Smooth muscle cell (in vitro differentiated cells): ENCODE measurements around the gene PIK3R6. TPM values are rescaled to one million over a fixed set of nuclear protein-coding genes. Genes with fewer than 3 reads are reported as not detected.

Experiments used
- DNase-seq: peaks from one replicate; lab custom pipeline; 2025; ENCODE audit not compliant: unreplicated experiment; lab: John Stamatoyannopoulos, UW
- H2AFZ ChIP-seq: fragments of 200-600 bp; sonication (generic); 2 replicates; pipeline ENCODE4 v1.6.0; 2016; ENCODE audit warnings: antibody characterized with exemption, low read depth, mild to moderate bottlenecking
- H3F3A ChIP-seq: fragments of 200-600 bp; sonication (generic); 2 replicates; pipeline ENCODE4 v1.6.0; 2017; ENCODE audit warnings: antibody characterized with exemption, low read depth
- H3K27ac ChIP-seq: fragments of 200-600 bp; sonication (generic); 2 replicates; pipeline ENCODE4 v1.5.1; 2016; ENCODE audit warnings: low read depth, mild to moderate bottlenecking
- H3K27me3 ChIP-seq: fragments of 200-600 bp; sonication (generic); 2 replicates; pipeline ENCODE4 v1.6.1; 2016; ENCODE audit warnings: low read depth, mild to moderate bottlenecking
- H3K36me3 ChIP-seq: fragments of 200-600 bp; sonication (generic); 2 replicates; pipeline ENCODE4 v1.5.1; 2016; ENCODE audit warnings: low read depth
- H3K4me1 ChIP-seq: fragments of 200-600 bp; sonication (generic); 2 replicates; pipeline ENCODE4 v1.5.1; 2016; ENCODE audit warnings: low read depth
- H3K4me2 ChIP-seq: fragments of 200-600 bp; sonication (generic); 2 replicates; pipeline ENCODE4 v1.6.0; 2016; ENCODE audit warnings: mild to moderate bottlenecking
- H3K4me3 ChIP-seq: fragments of 200-600 bp; sonication (generic); 2 replicates; pipeline ENCODE4 v1.5.1; 2016; ENCODE audit warnings: mild to moderate bottlenecking
- H3K79me2 ChIP-seq: fragments of 200-600 bp; sonication (generic); 2 replicates; pipeline ENCODE4 v1.6.0; 2016; ENCODE audit warnings: low read depth, mild to moderate bottlenecking
- H3K9ac ChIP-seq: fragments of 200-600 bp; sonication (generic); 2 replicates; pipeline ENCODE4 v1.6.0; 2016; ENCODE audit warnings: low read depth
- H3K9me3 ChIP-seq: fragments of 200-600 bp; sonication (generic); replicated peaks from 2 replicates; pipeline ENCODE4 v1.5.1; 2016; ENCODE audit warnings: low read depth
- H4K20me1 ChIP-seq: fragments of 200-600 bp; sonication (generic); 2 replicates; pipeline ENCODE4 v1.6.0; 2016; ENCODE audit warnings: low read depth
- WGBS: methylation state at CpG from one replicate; pipeline ENCODE4 v1.1.7; 2016; ENCODE audit warnings: low lambda C conversion rate; 5-methylcytosine and 5-hydroxymethylcytosine counted together
- polyA plus RNA-seq: library from polyadenylated mRNA; unstranded; fragments of >200 nt; fragmentation: Nextera tagmentation; extraction: Ambion mirVana; gene quantifications from 2 replicates; pipeline ENCODE4 v1.2.1, GENCODE V29; 2016
- total RNA-seq: library from RNA; depleted of rRNA; stranded (reverse); fragments of >200 nt; gene quantifications from 2 replicates; pipeline ENCODE4 v1.2.3, GENCODE V29; 2014
- TF ChIP-seq, protein P1 (sequence below): fragments of 200-600 bp; sonication (generic); IDR thresholded peaks from 2 replicates; pipeline ENCODE4 v1.5.1; 2017; ENCODE audit warnings: borderline replicate concordance, mild to moderate bottlenecking, antibody characterized with exemption; ENCODE audit not compliant: insufficient read depth, poor library complexity, severe bottlenecking

The PIK3R6 gene
- total and polyA plus RNA-seq, 2 experiments from 2014 or later: not detected

DNA sequence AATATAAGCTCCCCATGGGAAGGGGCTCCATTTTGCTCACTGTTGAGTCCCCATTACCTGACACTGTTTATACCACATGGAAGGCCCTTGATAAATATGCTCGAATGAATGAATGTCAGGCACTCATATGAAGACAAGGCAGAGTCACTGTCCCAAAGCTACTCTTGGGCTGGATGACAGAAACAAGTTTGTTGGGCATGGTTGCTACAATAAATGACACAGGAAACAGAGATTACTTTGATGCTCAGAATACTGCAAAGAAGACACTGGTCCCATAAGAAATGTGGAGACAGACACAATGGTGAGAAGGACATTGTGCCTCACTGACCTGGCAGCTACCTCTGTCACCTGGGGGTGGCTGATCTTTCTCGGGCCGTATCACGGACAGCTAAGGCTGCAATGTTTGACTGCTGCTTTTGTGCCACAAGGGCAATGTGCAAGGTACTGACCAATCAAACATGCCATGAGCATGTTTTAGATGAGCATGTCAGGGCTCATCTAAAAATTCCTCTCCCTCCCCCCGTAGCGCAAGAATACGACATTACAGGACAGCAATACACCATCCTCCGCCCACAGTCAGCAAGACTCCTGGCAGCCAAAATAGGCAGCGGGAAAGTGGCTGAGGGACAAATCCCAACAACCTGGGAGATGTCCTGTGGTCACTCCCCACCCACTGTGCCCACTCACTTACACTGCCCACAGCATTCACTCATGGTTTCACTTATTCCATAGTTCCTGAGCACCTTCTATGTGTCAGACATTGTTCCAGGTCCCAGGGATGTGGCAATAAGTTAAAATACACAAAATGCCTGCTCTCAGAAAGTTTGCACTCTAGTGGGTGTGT, 5.0 kb downstream of the PIK3R6 start:
- DNase-seq: no peak
- Histone ChIP-seq H3K36me3 (no peaks in the 10 kb centered on the region), H3K27ac (no peak overlapping the region), H3K9ac (no peak overlapping the region), H3K4me3 (no peak overlapping the region), H4K20me1 (no peaks in the 10 kb centered on the region), H3K4me1 (peaks cover 15% of the 10 kb centered on the region), H2AFZ (no peak overlapping the region), H3K9me3 (no peaks in the 10 kb centered on the region), H3K79me2 (no peaks in the 10 kb centered on the region), H3K4me2 (no peak overlapping the region), H3K27me3 (peaks cover 3% of the 10 kb centered on the region), H3F3A (no peaks in the 10 kb centered on the region)
- TF ChIP-seq, protein P1, sequence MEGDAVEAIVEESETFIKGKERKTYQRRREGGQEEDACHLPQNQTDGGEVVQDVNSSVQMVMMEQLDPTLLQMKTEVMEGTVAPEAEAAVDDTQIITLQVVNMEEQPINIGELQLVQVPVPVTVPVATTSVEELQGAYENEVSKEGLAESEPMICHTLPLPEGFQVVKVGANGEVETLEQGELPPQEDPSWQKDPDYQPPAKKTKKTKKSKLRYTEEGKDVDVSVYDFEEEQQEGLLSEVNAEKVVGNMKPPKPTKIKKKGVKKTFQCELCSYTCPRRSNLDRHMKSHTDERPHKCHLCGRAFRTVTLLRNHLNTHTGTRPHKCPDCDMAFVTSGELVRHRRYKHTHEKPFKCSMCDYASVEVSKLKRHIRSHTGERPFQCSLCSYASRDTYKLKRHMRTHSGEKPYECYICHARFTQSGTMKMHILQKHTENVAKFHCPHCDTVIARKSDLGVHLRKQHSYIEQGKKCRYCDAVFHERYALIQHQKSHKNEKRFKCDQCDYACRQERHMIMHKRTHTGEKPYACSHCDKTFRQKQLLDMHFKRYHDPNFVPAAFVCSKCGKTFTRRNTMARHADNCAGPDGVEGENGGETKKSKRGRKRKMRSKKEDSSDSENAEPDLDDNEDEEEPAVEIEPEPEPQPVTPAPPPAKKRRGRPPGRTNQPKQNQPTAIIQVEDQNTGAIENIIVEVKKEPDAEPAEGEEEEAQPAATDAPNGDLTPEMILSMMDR: no peak
- 90% methylated on average over 9 of the region's 9 CpGs for WGBS

DNA sequence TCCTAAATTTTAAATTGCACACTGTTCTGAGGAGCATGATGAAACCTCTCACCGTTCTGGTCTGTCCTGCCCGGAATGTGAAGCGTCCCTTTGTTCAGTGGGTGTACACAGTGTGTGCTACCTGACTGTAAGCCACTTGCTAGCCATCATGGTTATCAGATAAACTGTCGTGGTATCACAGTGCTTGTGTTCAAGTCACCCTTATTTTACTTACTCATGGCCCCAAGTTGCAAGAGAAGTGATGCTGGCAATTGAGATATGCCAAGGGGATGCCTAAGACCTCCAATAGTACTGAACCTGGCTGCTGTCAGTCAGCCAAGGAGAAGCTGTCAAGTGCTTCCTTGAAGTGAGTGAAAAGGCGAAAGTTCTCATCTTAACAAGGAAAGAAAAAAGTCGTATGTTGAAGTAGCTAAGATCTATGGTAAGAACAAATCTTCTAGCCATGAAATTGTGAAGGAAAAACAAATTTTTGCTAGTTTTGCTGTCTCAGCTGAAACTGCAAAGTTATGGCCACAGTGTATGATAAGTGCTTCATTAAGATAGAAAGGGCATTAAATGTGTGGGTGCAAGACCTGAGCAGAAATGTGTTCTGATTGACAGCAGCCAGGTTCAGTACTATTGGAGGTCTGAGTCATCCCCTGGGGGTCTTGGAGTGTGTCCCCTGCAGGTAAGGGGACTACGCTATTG, 5.8 kb downstream of the PIK3R6 start:
- 90% methylated on average over 7 of the region's 7 CpGs for WGBS

DNA sequence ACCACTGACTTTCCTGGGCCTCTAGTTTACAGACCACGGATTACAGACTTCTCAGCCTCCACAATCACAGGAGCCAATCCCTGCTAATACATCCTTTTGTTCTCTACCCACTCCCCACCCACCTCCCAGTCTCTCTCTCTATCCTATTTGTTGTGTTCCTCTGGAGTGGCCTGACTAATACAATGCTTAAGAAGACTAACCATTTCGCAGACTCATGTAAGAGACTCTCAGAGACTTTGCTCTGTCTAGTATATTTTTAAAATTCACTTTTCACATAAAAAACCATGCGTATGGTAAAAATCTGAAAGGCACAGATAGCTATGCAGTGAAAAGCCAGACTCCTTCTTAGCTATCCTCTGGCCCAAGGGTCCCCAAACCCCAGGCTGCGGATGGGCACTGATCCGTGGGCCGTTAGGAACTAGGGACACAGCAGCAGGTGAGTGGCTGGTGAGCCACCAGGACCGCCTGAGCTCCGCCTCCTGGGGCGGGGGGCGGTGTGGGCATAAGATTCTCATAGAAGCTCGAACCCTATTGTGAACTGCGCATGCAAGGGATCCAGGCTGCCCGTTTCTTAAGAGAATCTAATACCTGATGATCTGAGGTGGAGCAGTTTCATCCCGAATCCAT, 7.6 kb downstream of the PIK3R6 start:
- H3K79me2 ChIP-seq: no peaks in the 10 kb centered on the region
- peaks cover 15% of the 10 kb centered on the region for H3K4me1 ChIP-seq
- DNase-seq: no peak
- no peak overlapping the region for H3K27ac ChIP-seq
- no peaks in the 10 kb centered on the region for H3K27me3 ChIP-seq
- H2AFZ ChIP-seq: peak overlapping the region; percentile 37
- H3K4me2 ChIP-seq: no peak overlapping the region
- H3K9ac ChIP-seq: no peak overlapping the region
- no peaks in the 10 kb centered on the region for H3K9me3 ChIP-seq
- H3K4me3 ChIP-seq: no peak overlapping the region
- TF ChIP-seq, protein P1: no peak
- no peaks in the 10 kb centered on the region for H3K36me3 ChIP-seq
- H3F3A ChIP-seq: no peaks in the 10 kb centered on the region
- 89% methylated on average over 14 of the region's 14 CpGs for WGBS
- no peaks in the 10 kb centered on the region for H4K20me1 ChIP-seq

More for the DNA sequence above, 5.8 kb downstream of the PIK3R6 start:
- Histone ChIP-seq H3K4me2 (no peak overlapping the region), H4K20me1 (no peaks in the 10 kb centered on the region), H3K27ac (no peak overlapping the region), H3K4me3 (no peak overlapping the region), H3K27me3 (no peaks in the 10 kb centered on the region), H3K36me3 (no peaks in the 10 kb centered on the region), H3K4me1 (peaks cover 15% of the 10 kb centered on the region), H3K9ac (no peak overlapping the region), H3K9me3 (no peaks in the 10 kb centered on the region), H3K79me2 (no peaks in the 10 kb centered on the region), H3F3A (no peaks in the 10 kb centered on the region), H2AFZ (no peak overlapping the region)
- TF ChIP-seq, protein P1: no peak
- no peak for DNase-seq
